Hindlimb muscle (tissue), 1 donor: ENCODE results near the gene ACER1. TPM values are rescaled to one million over a fixed set of nuclear protein-coding genes. Genes with fewer than 3 reads are reported as not detected.
"Not testable (repeated sequence)": the region's sequence is repeated elsewhere in the genome, so short reads cannot be mapped to it uniquely, and the experiment has no call there.

ENCODE experiments used
- DNase-seq: peaks from one replicate; pipeline ENCODE4 v3.0.0-alpha.2; 2013
- polyA plus RNA-seq: library from polyadenylated mRNA; unstranded; fragments of 120-200 nt; gene quantifications from one replicate; pipeline ENCODE4 v1.2.1, GENCODE V29; 2013; ENCODE audit not compliant: insufficient read length

ACER1 gene
- polyA plus RNA-seq, 1 donor: not detected

GRCh38 chr19:6355321-6356040 is 22.1 kb upstream of the ACER1 start:
- DNase-seq: not testable (repeated sequence)

DNA sequence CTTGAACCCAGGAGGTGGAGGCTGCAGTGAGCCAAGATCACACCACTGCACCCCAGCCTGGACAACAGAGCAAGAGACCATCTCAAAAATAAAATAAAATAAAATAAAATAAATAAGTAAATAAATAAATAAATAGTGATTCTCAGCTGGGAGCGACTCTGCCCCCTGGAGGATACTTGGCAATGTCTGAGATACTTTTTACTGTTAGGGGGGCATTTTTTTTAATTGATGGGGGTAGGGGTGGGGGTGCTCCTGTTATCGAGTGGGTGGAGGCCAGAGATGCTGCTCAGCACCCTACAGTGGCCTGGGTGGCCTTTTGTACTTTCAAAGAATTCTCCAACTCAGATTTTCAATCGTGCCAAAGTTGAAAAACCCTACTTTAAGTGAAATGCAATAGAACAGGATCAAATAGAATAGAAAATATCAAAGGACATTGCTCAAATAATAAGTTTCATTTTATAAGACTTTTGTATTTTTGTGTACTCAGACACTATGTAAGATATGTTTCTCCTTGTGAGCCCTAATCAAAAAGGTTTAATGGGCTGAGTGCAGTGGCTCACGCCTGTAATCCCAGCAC is 20.8 kb upstream of the ACER1 start:
- DNase-seq: no peak

DNA sequence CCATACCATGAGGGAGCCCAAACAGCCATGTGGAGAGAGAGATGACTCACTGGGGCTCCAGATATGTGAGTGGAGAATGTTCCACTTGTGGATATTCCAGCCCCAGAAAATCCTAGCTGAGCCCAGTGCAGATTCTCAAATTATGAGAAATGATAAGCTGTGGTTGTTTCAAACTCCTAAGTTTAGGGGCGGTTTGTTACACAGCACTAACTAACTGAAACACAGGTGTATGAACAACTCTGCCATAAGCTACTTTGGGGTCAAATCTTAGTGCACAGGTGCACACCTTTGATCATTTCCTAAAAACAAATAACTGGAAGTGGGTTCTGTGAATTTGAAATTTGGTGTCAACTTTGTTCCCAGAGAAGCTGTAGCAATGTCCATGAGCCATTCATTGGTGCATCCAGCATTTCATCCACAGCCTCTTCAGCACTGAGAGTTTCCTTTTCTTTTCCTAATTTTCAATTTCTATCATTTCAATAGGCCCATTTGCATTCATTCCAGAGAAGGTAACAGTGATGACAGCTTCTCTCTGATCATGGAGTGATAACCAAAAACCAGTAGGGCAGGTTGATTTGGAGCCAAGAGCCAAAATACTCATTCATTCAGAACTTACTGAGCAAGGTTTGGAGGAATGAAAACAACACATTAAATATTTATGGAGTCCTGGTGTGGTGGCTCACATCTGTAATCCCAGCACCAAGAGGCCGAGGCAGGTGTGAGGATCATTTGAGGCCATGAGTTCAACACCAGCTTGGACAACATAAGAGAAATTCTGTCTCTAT is 19.2 kb upstream of the ACER1 start:
- no peak for DNase-seq

- no peak for DNase-seq
Measured at GRCh38 chr19:6350688-6351087, 17.3 kb upstream of the ACER1 start.

DNA sequence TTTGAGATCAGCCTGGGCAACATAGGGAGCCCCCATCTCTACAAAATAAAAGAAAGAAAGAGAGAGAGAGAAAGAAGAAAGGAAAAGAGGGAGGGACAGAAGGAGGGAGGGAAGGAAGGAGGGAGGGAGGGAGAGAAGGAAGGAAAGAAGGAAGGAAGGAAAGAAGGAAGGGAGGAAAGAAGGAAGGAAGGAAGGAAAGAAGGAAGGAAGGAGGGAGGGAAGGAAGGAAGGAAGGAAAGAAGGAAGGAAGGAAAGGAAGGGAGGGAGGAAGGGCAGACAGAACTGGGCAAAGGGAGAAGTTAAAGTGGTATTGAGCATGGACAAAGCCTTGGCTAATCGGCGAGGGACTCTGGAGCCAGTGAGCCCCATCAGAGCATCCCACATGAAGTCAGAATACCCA is 15.9 kb upstream of the ACER1 start:
- not testable (repeated sequence) for DNase-seq

DNA sequence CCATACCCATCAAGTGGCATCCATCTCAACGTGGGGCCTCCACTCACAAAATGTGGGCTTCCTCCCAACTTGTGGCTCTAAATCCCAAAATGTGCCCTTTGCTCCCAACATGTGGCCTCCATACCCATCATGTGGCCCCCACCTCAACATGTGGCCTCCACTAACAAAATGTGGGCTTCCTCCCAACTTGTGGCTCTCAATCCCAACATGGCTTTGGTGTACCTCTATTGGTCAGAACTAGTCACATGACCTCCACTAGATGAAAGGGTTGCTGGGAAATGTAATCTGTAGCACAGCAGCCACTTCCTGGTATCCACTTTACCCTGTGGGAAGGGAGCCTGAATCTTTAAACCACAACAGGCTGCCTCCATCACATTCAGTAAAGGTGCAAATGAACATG is 10.1 kb upstream of the ACER1 start:
- no peak for DNase-seq

DNA sequence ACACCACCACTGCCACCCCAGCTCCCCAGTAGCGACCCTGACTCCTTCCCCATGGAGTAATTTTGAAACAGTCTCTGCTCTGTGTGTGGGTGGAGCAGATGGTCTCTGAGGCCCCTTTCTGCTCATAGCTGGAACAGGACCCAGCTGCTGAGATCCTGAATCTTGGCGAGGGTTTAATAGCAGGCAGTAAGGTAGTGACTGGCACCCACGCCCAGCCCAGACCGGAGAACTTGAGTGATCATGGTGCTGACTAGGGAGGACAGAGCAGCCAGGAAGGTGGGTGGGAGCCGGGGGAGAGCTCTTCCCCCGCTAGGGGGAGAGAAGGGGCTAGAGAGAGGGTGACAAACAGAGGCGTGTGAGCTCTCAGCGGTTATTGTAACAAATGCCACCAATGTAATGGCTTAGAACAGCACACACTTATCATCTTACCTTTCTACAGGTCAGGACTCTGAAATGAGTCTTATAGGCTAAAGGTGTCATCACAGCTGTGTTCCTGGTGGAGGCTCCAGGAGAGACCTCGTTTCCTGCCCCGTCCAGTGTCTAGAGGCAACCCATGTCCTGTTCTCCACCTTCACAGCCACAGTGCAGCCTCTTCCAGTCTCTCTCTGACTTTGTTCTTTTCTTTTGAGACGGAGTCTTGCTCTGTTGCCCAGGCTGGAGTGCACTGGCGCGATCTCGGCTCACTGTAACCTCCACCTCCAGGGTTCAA is 7.2 kb upstream of the ACER1 start:
- DNase-seq: no peak

DNA sequence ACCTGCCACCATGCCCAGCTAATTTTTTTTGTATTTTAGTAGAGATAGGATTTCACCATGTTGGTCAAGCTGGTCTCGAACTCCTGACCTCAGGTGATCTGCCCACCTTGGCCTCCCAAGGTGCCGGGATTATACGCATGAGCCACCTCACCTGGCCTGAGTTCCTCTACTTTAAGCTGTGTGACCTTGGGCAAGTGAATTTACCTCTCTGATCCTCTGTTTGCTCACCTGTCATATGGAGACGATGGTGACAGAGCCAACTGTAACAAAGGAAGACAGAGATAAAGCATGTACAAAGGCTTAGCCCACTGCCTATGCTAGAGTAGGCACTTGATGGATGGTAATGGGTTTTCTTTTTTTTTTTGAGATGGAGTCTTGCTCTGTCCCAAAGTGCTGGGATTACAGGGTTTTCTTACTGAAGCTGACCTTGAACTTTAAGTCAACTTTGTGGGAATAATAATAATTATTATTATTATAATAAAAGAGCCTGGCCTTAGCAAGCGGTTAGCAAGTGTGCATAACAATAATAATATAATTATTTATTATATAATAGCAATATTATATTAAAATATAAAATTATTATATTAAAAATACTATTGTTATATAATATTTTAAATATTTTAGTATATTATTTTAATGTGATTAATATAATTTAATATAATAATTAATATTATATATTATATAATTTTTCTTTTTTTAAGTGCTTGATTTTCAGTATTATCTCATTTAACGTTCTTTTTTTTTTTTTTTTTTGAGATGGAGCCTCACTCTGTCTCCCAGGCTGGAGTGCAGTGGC is 1.3 kb upstream of the ACER1 start:
- no peak for DNase-seq

GRCh38 chr19:6326815-6327214 is 6.6 kb downstream of the ACER1 start:
- DNase-seq: no peak

- no peak for DNase-seq
Measured at GRCh38 chr19:6325614-6326013, 7.8 kb downstream of the ACER1 start.

DNA sequence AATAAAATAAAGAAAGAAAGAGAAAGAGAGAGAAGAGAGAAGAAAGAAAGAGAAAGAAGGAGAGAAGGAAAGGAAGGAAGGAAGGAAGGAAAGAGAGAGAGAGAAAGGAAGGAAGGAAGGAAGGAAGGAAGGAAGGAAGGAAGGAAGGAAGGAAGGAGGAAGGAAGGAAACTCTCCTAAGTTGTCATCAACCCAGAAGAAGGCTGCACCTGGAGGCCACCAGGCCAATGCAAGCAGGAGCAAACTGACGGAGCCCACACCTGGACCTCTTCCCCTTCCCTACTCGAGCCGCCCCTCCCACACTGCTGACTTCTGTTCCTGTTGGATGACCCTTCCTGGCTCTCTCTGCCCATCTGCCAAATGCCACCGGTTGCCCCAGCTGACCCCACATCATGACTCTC is 8.7 kb downstream of the ACER1 start:
- DNase-seq: no peak

GRCh38 chr19:6322284-6322683 is 11.1 kb downstream of the ACER1 start:
- DNase-seq: no peak

- no peak for DNase-seq
Measured at GRCh38 chr19:6319376-6319775, 14.0 kb downstream of the ACER1 start.

GRCh38 chr19:6318772-6319171 is 14.6 kb downstream of the ACER1 start:
- DNase-seq: no peak

DNA sequence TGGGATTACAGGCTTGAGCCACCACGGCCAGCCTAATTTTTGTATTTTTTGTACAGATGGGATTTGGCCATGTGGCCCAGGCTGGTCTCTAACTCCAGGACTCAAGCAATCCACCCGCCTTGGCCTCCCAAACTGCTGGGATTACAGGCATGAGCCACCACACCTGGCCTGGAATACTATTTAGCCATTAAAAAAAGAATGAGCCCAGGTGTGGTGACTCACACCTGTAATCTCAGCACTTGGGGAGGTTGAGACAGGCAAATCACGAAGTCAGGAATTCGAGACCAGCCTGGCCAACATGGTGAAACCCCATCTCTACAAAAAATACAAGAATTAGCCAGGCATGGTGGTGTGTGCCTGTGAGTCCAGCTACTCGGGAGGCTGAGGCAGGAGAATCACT is 17.8 kb downstream of the ACER1 start:
- DNase-seq: not testable (repeated sequence)

- DNase-seq: no peak
Measured at GRCh38 chr19:6313398-6313969, 19.9 kb downstream of the ACER1 start.

GRCh38 chr19:6312018-6312417 is 21.4 kb downstream of the ACER1 start:
- DNase-seq: no peak

GRCh38 chr19:6298413-6298812 is 35.0 kb downstream of the ACER1 start:
- DNase-seq: no peak

DNA sequence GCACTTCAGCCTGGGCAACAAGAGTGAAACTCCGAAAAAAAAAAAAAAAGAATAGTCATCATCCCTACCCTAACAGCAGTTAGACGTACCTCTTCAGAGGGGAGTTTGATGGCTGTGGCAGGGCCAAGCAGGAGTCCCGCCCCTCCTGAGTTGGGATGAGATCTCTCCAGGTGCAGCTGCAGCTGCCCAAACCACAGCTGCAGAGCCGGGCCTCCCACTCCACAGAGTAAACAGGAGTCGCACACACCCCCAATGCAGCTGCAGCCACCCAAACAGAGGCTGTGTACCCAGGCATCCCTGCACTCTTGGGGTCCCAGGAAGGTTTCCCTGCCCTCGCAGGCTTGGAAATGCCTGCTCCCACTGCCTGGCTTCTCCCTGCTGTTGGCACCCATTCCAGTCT is 36.2 kb downstream of the ACER1 start:
- DNase-seq: no peak

DNA sequence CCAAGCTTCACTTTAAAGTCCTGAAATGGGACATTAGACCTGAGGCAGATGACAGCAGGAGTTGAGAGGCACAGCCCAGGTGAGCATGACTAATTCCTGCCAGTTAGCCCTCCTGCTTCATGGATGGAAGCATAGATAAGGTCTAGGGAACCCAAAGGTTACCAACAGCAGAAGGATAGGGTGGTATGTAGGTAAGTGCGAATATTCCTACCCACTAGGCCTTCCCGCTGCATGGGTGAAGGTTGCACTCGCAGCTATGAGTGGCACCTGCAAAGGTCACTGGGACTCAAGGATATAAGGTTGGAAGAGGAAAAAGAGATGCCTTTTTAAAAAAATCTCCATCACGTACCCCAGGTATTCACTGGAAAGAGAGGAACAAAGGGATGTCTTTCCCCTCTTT is 41.4 kb downstream of the ACER1 start:
- DNase-seq: no peak

- DNase-seq: no peak
Measured at GRCh38 chr19:6288737-6289136, 44.7 kb downstream of the ACER1 start.
